HCEC 1CT (cell line): ENCODE data around the gene ZDHHC14.

ENCODE experiments used
- DNase-seq: peaks from one replicate; pipeline ENCODE4 v3.0.0-alpha.2; 2017

Gene ZDHHC14

DNA sequence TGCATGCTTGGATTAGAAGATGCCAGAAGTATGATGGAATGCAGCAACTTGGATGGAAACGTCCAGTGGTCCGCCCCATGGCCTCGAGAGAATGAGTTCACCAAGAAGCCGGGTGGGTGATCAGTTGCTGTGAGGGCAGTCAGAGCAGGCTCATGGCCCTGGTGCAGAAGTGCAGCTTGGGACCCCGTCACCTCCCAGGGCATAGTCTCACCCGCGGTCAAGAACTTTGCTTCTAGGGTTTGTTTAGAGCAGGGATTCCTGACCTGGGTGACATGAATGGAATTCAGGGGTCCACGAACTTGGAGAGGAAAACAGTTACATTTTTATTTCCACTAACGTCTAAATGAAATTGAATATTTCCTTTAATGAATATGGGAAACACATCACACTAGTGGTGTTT, 225.5 kb downstream of the ZDHHC14 start:
- DNase-seq: no peak

DNA sequence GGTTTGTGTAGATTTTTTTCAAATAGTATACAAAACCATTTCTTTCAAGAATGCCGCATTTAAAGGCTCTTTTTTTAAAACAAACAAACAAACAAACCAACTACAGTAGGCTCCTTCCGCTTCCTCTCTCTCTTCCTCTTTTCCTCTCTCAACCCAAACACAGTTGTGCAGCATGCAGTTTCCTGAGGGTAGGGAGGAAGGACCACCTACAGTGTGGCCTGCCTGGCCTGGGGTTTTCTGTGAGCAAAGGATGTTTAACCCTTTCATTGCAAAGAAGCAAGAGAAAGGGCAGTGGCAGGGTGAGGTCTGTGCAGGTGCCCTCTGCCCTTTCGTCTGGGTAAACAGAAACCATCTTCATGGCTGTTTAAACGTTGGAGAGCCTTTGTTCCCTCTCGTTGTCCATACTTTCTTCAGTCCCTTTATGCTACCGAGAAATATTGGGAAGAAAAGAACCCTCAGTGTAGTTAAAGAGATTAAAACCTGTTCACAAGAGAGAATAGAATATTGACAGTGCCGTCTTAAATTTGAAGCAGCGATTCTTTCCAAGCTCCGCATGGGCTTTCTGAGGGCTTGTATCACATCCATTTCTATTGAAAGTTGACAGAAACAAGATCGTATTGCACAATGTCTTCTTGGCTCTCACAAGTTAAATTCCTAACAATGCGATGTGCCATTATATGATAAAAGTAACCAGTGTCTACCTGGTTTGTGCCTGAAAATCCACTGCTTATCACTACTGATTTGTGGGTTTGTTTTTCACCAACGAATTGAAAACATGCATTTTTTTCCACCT, 226.5 kb downstream of the ZDHHC14 start:
- no peak for DNase-seq

DNA sequence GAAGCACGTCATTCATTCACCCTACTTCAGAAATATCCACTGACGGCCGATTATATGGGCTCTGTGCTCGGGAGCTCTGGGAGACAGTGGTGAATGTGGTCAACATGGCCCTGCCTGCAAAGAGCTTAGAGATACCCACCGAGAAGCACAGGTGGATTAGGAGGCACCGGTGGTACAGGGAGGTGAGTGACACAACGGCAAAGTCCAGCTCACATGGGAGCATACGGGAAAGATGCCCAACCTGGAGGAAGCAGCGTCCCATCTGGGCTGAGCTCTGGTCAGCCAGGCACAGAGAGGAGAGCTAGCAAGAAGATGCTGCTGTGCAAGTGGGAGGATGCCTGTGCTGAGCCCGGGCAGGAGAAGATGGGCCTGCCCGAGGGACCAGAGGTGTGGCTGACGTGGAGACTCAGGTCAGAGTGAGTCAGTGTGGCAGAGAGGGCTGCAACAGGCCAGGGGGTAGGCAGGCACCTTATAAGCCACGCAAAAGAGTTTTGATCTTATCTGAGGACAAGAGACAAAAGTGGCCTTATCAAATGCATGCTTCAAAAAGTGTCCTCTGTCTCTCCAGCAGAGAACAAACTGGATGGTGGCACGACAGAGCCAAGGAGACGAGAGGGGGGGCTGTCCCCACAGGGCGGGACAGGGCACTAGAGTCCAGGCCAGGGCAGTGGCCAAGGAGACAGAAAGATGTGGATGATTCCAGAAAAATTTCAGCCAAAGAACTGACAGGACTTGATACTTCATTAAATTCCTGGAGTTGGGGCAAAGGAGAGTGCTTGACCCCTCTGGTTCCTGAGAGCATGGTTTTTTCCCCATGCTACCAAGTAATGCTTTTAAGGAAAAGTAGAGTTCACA, 227.5 kb downstream of the ZDHHC14 start:
- no peak for DNase-seq

DNA sequence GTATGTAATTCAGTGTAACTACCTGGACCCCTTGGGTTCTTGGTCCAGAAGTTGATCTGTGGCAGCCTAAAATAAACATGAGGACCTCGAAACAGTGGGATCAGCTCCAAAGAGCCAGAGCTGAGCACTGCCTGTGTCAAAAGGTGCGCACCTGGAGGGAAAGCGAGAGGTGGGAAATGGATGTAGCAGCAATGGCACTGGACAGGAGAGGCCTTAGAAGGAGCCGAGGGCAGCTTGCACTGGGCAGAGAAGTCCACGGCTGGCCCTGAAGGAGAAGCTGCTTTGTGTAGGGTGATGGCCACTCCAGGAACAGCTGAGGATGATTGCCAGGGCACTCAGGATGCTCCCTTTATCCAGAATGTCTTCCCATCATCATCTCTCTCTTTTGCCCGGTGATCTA, 228.1 kb downstream of the ZDHHC14 start:
- no peak for DNase-seq

DNA sequence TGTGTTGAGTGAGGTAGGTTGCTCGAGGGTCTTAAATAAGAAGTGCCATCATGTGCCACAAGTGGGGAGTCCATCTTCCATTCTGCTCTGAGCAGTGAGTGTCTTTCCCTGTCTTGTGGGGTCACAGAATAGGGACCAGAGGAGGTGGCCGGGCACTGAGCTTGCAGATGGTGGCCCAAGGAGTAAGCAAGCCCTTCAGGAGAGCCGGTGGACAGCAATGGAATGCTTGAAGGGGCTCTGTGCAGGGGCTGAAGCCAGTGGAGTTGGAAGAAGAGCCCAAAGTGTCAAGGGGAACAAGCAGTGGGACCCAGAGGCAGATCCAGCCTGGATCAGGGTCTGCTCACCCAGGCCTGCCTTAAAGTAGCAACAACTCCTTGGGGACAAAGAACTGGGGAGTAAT, 228.6 kb downstream of the ZDHHC14 start:
- DNase-seq: no peak

DNA sequence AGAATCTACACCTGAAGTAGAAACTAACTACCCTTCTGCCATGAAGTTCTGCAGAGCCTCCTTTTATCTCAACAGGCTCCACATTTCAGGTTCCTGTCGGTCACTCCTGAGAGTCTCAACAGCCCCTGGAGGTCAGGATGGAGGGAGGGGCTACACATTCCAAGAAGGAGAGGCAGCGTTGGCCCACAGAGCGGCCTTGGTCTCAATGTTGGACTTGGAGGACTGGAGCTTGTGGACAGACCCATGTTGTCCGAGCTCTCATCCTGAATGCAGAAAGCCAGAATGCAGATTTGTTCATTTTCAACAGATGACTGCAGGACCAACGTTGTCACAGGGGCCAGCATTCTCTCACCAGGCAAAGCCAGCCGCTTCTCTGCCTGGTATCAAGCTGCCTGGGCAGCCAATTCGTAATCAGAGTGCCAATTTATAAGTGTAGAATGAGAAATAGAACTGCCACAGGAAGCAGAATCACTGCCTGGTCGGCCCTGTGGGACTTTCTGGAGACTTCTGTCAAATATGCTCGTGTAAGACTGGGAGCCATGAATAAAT, 229.5 kb downstream of the ZDHHC14 start:
- no peak for DNase-seq

DNA sequence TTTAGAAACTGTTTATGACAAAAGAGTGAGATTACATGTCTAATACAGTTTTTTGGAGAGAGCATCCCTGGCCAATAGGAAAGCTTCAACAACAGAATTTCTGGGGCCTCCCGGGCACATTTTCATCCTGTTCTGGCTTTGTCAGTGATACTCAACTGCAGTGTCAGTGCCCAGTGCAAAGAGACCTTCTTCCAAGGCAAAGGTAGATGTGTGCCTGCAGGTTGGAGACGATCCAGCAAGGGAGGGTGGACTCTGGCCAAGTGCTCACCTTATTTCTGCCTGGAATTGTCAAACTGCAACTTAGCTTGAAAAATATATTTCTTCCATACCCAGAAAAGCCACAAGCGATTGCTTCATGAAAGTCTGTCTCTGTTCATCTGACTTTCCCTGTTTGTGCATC, 230.4 kb downstream of the ZDHHC14 start:
- DNase-seq: no peak

DNA sequence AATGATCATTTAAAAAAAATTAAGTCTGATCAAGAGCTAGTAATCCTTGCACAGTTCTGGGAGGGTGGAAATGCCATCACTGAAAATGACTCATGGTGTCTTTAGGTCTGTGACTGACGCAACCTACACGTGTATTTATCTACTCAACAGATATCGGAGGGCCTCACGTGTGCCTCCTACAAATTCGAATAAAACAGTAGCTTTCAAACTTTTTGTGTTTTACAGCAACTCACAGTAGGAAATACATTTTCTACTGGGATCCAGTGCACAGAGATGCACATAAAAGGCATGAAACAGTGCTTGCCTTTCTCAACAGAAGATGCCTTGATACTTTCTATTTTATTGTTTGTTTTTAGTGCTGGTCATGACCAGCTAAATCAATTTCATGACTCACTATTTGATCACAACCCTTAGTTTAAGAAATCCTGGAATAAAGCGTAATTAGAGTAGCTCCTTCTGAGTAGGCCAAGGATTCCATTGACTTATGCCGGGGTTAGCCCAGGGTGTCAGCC, 232.1 kb downstream of the ZDHHC14 start:
- peak; percentile 92 for DNase-seq

DNA sequence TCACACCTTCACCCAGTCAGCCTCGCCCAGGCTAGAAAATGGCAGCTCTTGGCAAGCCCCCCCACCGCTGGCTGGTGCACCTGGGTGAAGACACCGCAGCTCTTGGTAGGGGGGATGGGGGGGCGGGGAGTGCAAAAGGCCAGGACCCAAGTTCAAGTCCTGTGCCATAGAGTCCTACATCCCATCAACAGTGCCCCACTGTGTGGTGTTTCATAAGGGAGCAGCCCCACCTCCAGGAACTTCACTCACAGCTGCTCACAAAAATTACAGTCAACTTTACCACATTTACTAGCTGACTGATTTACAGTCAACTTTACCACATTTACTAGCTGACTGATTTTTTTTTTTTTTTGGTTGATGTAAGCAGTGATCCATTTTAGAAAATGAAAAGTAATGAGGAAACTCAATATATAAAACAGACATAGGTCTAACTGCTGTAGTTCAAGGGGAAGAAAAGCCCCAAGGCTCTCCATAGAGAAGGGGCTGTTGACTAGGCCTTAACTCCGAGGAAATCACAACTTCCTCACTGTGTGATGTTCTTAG, 233.1 kb downstream of the ZDHHC14 start:
- DNase-seq: peak; percentile 49

DNA sequence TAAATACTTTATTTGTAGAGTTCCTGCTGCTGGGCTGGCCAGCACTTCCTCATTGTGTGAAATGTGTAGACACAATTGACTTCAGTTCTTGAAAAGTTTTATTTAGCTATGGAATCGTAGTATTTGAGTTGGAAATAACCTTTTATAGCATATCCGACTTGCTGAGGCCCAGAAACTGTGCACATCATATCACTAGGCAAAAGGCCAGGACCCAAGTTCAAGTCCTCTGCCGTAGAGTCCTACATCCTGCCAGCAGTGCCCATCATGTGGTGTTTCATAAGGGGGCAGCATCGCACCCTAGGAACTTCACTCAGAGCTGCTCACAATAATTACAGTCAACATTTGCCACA, 234.4 kb downstream of the ZDHHC14 start:
- peak; percentile 4 for DNase-seq

DNA sequence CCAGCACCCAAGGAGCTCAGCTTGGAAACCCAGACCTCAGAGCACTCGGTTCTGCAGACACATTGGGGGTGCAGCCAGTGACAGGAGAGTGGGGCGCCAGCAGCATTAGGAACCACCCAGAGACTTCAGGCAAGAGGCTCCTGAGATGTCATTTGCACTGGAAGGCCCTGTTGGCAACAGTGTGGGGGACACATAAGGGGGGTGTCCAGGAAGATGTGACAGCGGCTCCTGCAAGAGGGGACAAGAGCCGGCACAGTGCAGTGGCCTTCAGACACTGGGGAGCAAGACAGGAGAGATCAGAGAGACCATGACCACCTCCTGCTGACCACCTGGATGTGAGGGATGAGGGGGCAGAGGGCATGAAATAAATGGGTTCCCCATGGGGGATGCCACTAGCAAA, 235.0 kb downstream of the ZDHHC14 start:
- DNase-seq: no peak

DNA sequence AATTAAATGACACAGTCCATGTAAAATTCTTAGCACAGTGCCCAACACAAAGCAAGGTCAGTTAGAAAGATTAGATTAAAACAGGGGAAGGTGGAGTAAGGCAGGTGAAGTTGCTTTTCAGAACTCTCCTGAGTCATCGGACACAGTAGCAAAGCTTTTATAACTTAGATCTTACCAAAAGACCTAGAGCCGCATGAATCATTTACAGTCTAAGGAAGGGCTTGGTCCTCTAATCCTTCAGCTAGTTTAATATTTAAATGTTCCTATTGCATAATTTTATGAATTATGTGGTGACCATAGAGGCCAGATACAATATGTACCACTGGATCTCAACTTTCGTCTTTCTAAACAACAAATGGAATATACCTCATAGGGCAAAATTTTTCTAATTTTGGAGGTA, 240.0 kb downstream of the ZDHHC14 start:
- no peak for DNase-seq

DNA sequence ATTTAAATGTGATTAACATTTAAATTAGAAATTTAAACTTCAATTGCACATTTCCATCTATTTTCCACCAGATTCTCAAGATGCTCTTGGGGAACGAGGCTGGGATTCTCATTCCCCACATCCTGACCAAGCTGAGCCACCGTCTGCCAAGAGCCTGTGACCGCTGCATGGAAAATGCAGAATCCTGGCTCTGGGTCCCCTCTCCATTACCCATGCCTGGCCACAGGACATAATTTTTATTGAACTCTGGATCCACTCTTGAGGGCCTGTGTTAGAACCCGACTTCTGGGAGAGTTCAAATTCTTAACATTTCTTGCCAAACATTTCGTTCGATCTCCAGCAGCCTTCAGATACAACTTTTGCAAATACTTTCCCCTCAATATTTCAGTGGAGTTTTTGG, 240.4 kb downstream of the ZDHHC14 start:
- DNase-seq: no peak

DNA sequence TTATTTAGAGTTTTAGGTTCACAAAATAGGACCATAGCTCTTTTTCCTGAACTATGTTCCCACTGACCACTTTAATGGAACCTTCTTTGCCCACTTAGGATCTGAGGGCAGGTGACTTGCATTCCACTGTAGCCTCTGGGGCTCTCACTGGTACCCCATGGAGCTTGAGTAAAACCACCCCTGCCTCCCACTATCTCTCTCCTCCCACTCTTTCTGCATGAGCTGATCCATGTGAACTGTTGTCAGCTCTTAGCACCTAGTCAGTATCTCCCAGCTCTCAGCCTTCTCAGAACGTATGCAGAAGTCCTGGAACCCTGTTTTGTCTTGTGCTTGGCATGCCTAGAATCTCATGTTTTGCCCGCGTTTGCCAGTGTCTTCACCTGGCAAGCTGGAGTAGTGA, 241.4 kb downstream of the ZDHHC14 start:
- DNase-seq: no peak

DNA sequence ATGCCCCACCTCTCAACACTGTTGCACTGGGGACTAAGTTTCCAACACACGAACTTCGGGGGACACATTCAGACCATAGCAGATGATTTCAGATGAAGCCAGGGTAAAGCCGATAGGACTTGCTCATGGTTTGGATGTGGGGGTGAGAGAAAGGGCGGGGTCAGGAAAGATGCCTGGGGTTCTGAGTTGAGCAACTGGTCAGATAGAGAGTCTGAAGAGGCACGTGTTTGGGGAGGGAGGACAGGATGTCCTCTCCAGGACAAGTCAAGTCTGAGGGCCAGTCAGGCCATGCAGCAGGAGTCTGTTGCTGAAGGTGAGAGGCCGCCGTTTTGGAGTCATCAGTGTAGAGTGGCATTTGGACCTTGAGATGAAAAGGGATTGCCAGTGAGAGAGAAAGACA, 244.1 kb downstream of the ZDHHC14 start:
- no peak for DNase-seq

DNA sequence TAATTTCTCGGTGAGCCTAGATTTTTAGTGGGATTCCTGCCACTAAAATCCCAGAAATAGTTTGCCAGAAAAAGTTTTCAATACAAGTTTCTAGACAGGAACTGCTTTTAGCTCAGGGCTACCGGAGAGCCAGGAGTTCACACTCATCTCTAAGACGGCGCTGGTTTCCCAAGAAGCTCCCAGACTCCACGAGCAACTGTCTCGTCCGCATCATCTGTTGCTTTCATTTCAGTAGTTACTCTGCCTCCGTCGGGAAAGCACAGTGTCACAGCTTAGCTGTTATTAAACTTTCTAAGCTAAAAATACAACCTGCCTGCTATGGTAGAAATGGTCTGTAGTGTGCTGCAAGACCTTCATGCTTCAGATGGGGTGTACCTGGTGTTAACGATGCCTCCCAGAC, 244.8 kb downstream of the ZDHHC14 start:
- DNase-seq: no peak

DNA sequence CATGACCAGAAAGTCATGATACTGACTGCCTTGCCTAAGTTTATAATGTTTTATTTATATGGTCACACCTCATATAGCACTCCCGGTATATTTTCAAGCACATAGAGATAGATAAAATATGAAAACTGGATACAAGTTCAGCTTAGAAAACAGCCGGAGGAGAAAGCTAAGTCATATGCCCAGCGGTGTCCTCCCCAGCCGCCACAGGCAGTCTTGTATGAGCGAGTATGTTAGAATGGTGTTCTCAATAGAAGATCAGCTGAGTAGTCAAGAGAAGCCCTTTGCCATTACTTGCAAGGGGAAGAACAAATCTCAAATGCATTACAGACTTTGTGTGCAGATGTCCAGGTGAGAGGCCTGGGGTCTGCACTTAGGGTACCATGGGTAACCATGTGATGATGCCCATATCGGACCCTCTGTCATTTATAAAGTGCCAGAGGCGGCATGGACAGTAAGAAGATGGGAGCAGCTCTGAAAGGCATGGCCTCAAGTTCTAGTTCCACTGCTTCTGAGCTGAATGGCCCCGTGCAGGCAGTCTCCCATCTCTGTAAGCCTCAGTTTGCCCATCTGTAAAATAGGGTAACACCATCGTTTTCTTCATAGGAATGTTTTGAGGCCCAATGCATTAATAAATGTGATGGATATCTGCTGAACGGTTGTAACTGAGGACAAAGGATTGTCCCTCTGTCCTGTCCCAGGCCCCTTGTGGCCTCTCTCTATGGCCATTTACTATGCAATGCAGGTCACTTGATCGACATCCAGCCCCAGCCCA, 246.4 kb downstream of the ZDHHC14 start:
- no peak for DNase-seq

DNA sequence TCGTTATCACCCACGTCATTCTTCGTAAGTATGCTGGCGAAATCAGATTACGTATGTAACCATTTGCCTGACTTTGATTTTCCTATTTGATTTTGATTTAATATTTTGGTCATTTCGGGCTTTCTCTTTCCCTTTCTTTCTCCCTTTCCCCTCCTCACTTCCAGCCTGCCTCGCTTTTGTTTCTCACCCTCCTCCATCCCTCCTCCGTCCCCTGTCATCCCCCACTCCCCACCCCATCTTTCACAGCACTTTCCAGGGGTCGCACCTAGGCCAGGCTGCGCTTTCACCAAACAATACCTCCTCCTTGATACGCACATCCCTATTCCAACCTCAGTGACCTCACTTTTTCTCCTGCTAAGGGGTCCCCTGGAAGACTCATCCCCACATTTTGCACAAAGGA, 247.5 kb downstream of the ZDHHC14 start:
- no peak for DNase-seq

DNA sequence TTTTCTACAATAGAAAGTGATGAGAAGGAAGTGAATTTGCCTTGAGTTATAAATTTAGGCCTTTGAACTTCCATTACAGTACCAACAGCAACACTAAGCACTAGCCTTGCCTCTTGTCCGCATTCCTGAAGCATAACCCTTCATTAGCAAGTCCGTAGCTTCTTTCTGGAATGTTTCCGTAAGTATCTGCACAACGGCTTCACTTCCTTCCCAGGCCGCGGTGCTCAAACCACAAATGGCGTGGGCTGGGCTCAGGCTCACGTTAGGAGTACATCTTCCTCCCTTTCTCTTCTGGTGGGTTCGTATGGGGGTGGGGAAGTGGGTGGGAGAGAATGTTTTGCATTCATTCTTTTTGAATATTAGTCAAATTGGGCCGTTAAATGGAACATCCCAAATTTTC, 248.2 kb downstream of the ZDHHC14 start:
- no peak for DNase-seq

DNA sequence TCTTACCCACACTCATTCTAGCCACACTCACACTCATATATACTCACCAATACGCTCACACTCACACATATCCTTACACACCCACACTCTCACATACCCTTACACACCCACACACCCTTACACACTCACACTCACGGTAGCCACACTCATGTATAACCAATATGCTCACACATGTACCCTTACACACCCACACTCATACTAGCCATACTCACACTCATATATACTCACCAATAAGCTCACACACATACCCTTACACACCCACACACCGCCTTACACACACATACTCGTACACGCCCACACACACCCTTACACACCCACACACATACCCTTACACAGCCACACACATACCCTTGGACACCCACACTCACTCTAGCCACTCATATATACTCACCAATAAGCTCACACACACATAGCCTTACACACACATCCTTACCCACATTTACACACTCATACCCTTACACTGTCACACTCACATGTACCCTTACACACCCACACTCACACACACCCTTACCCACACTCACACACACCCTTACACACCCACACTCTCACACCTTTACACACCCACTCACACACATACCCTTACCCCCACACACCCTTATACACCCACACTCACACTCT, 249.6 kb downstream of the ZDHHC14 start:
- DNase-seq: no peak

DNA sequence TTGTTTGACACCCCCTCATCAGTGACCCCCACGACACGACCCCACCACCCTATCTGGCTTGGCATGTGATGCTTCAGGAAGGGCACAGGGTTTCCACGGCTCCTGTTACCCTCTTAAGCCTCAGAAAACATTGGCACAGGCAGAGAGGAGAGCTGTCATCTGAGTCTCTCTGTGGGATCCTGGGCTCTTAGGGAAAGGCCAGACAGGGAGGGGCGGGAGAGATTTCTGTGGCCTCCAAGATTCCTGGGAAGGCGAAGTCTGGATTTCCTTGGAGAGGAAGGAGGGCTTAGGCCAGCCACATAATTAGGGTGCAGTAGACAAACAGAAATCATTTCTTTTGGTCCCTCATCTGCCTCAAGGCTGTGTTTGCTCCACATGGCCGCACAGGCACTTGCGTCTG, 250.4 kb downstream of the ZDHHC14 start:
- DNase-seq: no peak

DNA sequence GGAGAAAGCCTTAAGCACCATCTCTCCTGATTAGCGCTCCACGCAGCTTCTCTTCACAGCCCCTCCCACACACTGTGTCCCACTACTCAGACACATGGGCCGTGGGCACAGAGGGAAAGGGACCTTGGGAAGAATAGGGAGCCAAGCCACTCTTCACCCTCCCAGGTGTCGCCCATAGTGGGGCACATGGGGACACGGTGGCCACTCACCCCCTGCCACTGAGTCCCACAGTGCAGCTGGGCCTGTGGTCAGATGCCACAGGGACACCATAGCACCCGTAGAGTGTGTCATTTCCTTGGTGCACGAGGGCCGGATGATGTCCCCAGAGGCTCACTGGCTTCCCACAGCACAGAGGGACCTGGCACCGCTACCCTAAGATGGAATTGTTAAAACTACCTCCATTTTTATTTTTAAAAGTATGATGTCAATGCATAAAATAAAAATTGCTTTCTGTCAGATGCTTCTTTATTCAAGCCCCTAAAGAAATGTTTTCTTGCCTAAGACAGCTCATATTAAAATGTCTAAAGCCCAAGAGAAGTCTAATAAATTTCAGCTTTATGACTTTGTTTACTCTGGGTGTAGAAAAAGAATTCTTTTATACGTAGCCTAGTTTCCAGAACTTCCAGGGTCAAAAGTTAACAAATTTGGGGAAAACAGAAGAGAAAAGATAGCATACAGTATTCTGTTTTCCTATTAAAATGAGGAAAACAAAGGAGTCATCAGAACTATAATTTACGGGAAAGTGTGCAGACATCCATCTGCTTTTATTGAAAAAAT, 251.0 kb downstream of the ZDHHC14 start:
- DNase-seq: no peak
